Fibroblast of mammary gland (primary cell): ENCODE data around the gene FHL1.
"Not testable (repeated sequence)": the region's sequence is repeated elsewhere in the genome, so short reads cannot be mapped to it uniquely, and the experiment has no call there.

Experiments
- DNase-seq: peaks from one replicate; pipeline ENCODE4 v3.0.0-alpha.2; 2010; ENCODE audit warnings: low read depth
- H3K4me3 ChIP-seq: 2 replicates; pipeline ENCODE4 v1.5.1; 2011; ENCODE audit warnings: low read depth, mild to moderate bottlenecking, low read length, moderate library complexity; ENCODE audit not compliant: control insufficient read depth
- TF ChIP-seq, protein P1 (sequence below): conservative IDR thresholded peaks from 2 replicates; pipeline ENCODE4 v1.5.1; 2011; ENCODE audit warnings: low read depth, low read length, inconsistent platforms; ENCODE audit not compliant: control insufficient read depth, insufficient read depth

The FHL1 gene

DNA sequence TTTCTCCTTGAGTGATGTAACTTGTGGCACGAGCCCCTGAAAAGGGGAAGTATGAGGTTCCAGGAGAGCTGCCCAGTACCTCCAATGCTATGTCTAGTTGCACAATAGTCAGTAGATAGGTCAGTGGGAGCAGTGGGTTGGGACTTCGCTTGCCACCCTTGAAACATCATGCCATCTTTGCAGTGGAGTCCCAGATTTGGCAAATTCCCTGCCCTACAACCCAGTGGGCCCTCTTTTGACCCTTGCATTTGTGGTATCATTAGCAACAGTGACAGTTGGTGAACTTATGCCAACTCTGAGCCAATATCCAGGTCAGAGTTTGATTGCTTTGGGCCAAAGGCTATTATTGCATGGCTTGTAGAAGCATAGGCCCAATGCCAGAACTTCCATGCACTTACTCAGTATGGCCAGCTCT is 12.3 kb downstream of the FHL1 start:
- DNase-seq: no peak
- no peak overlapping the region for H3K4me3 ChIP-seq
- TF ChIP-seq, protein P1, sequence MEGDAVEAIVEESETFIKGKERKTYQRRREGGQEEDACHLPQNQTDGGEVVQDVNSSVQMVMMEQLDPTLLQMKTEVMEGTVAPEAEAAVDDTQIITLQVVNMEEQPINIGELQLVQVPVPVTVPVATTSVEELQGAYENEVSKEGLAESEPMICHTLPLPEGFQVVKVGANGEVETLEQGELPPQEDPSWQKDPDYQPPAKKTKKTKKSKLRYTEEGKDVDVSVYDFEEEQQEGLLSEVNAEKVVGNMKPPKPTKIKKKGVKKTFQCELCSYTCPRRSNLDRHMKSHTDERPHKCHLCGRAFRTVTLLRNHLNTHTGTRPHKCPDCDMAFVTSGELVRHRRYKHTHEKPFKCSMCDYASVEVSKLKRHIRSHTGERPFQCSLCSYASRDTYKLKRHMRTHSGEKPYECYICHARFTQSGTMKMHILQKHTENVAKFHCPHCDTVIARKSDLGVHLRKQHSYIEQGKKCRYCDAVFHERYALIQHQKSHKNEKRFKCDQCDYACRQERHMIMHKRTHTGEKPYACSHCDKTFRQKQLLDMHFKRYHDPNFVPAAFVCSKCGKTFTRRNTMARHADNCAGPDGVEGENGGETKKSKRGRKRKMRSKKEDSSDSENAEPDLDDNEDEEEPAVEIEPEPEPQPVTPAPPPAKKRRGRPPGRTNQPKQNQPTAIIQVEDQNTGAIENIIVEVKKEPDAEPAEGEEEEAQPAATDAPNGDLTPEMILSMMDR: no peak

- DNase-seq: peak; percentile 63
- H3K4me3 ChIP-seq: no peak overlapping the region
- TF ChIP-seq, protein P1: peak; percentile 80
These were observed 15.7 kb downstream of the FHL1 start for GRCh38 chrX:136162827-136163570.

- H3K4me3 ChIP-seq: no peak overlapping the region
- peak; percentile 40 for DNase-seq
- TF ChIP-seq, protein P1: no peak
These were observed 16.4 kb downstream of the FHL1 start for GRCh38 chrX:136163689-136164088.

GRCh38 chrX:136165406-136165805 is 18.1 kb downstream of the FHL1 start:
- H3K4me3 ChIP-seq: no peak overlapping the region
- DNase-seq: no peak
- TF ChIP-seq, protein P1: no peak

GRCh38 chrX:136166221-136166855 is 19.0 kb downstream of the FHL1 start:
- TF ChIP-seq, protein P1: peak; percentile 52
- H3K4me3 ChIP-seq: no peak overlapping the region
- DNase-seq: peak; percentile 61

- not testable (repeated sequence) for DNase-seq, H3K4me3 ChIP-seq
These were observed 20.7 kb downstream of the FHL1 start for GRCh38 chrX:136167989-136168388.

DNA sequence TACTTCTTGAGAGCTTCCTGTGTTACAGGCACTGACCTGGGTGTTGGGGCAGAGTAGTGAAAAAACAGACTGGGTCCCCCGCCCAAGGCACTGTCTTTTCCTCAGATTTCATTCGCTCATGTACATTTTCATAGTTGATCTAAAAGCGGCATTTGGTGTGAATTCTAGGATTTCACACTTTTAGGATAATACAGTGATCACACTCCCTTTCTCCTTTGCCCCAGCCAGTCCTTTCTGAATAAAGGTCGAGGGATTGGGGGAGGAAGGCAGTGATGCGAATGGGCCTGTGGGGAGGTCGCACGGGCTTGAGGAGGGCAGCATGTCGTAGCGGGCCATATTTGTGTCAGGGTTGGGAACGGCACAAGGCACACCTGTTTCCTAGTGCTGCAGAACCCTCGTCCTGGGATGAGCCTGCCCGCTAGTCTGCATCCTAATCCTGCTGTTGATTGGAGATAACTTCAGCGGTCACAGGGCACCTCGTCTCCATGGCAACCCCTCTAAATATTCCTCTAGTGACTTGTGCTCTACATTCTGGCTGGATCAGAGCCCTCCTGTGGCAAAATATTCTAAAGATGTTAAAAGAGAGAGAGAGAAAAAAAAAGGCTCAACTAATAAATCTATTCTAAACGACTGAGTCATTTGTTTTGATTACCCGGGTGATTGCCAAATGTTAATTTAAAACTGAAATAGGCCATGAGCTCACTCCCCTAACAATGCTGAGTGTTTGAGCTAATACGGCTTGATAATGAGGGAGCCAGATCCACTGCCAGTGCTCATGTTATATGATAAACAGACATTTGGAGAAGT is 21.8 kb downstream of the FHL1 start:
- TF ChIP-seq, protein P1: no peak
- DNase-seq: peak; percentile 94
- no peak overlapping the region for H3K4me3 ChIP-seq
